NCI-H2196 treated with DMSO at 0.1 percent for 48 hours (cell line): ENCODE results near the gene PITPNB.

Experiments
- DNase-seq: peaks from one replicate; lab custom pipeline; 2025; ENCODE audit not compliant: unreplicated experiment; lab: John Stamatoyannopoulos, UW

The PITPNB gene

GRCh38 chr22:27881421-27881820, 37.6 kb downstream of the PITPNB start:
- DNase-seq: no peak

GRCh38 chr22:27880778-27881394, 38.2 kb downstream of the PITPNB start:
- DNase-seq: no peak

GRCh38 chr22:27879923-27880322, 39.1 kb downstream of the PITPNB start:
- no peak for DNase-seq

GRCh38 chr22:27878541-27878940, 40.5 kb downstream of the PITPNB start:
- DNase-seq: no peak

GRCh38 chr22:27877501-27877900, 41.6 kb downstream of the PITPNB start:
- DNase-seq: no peak

GRCh38 chr22:27876684-27877083, 42.4 kb downstream of the PITPNB start:
- DNase-seq: no peak

- DNase-seq: no peak
Measured at GRCh38 chr22:27875951-27876350, 43.1 kb downstream of the PITPNB start.

- no peak for DNase-seq
Measured at GRCh38 chr22:27874764-27875163, 44.3 kb downstream of the PITPNB start.

- DNase-seq: no peak
Measured at GRCh38 chr22:27874185-27874584, 44.9 kb downstream of the PITPNB start.

- DNase-seq: no peak
Measured at GRCh38 chr22:27873472-27873871, 45.6 kb downstream of the PITPNB start.

- no peak for DNase-seq
Measured at GRCh38 chr22:27872488-27872887, 46.6 kb downstream of the PITPNB start.

- no peak for DNase-seq
Measured at GRCh38 chr22:27871306-27872014, 47.6 kb downstream of the PITPNB start.

- no peak for DNase-seq
Measured at GRCh38 chr22:27870234-27871191, 48.5 kb downstream of the PITPNB start.

GRCh38 chr22:27868732-27869282, 50.2 kb downstream of the PITPNB start:
- no peak for DNase-seq

- DNase-seq: no peak
Measured at GRCh38 chr22:27867953-27868731, 50.9 kb downstream of the PITPNB start.

GRCh38 chr22:27867085-27867952, 51.7 kb downstream of the PITPNB start:
- DNase-seq: no peak

- DNase-seq: no peak
Measured at GRCh38 chr22:27866135-27867084, 52.6 kb downstream of the PITPNB start.

GRCh38 chr22:27865496-27865895, 53.6 kb downstream of the PITPNB start:
- no peak for DNase-seq

GRCh38 chr22:27863556-27863955, 55.5 kb downstream of the PITPNB start:
- no peak for DNase-seq
